Fibroblast of gingiva (primary cell): ENCODE data around the gene COL2A1.

Experiments used
- DNase-seq: peaks from one replicate; pipeline ENCODE4 v3.0.0-alpha.2; 2011; ENCODE audit warnings: low read depth

The COL2A1 gene

DNA sequence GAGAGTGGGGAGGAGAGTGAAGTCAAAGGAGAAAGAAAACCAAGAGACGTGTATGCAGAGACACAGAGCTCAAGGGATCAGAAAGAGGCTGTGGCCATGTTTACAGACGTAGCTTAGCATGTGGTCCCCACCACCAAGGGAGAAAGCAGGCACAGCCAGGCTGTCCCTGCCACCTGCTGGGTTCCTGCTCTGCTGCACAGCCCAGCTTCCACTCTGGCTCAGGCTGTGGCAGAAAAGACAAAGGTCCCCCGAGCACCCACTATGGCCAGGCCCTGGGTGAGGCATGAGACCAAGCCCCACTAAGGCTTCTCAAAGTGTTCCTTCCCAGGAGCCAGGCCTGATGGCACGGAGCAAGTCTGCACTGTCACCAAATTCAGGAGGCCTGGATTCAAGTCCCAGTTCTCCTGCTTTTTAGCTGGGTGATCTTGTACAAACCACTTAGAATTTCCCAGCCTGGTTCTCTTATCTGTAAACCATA, 25.9 kb upstream of the COL2A1 start:
- no peak for DNase-seq

DNA sequence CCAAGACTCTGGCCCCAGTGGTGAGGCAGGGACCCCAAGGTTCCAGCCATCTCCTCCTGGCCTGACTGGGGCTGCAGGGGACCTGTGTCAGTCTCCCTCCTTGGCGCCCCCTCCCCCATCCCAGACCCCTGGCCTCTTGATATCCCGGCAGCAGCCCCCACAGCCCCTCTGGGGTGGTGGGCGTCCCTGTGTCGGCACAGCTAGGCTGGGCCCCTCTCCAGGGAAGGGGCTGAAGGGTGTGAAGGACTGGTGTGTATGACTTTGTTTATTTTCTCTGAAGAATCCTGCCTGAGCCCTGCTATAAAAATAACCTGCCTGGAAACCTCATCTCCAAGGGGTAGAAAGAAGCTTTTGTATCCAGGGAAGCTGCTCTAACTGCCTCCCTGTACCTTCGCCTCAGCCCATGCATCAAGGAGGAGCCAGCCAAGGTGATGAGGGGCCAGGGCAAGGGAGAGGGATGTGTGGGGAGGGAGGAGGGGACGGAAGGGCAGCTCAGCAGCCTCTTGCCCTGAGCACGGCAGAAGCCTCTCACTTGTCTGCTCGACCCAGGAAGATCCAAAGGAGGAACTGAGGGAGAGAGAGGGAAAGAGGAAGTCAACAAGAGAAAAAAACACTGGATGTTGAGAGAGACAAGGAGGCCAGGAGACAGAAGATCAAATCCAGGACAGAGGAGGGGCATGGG, 25.4 kb upstream of the COL2A1 start:
- DNase-seq, result no peak

DNA sequence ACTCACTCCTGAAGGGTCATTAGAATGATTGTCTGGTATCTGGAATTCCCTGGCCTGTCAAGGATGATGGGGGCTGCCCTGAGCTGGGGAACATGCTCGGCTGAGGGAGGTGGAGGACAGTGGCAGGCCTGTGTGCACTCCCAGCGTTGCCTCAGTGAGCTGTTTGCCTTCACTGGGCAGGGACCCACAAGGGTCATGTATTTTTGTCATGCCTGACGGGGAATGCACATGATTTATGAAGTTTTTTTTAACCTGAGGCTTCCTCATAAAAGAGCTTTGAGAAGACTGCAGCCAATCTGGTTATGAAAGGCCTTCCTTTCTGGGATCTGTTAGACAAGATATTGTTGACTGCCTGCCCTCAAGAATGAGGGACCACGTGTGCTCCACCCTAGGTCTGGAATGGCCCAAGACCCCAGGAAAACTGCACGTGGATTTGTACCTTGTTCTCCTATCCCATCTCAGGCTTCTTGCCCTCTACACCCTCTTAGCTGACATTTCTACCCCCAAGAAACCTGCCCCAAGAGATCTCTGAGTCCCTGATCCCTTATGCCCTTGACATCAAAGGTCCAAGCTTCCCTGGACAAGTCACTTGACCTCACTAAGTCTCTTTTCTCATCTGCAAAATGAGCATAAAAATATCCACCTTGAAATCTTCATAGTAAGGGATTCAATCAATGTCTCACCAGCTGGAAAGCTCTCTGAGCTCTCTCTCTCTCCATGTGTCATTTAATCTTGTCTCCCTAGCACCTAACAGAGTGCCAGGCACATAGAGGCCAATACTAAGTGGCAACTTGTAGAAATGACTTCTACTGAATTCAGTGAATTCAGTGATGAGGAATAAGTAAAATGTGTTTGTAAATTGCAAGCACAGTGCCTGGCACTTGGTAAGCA, 24.5 kb upstream of the COL2A1 start:
- no peak for DNase-seq

DNA sequence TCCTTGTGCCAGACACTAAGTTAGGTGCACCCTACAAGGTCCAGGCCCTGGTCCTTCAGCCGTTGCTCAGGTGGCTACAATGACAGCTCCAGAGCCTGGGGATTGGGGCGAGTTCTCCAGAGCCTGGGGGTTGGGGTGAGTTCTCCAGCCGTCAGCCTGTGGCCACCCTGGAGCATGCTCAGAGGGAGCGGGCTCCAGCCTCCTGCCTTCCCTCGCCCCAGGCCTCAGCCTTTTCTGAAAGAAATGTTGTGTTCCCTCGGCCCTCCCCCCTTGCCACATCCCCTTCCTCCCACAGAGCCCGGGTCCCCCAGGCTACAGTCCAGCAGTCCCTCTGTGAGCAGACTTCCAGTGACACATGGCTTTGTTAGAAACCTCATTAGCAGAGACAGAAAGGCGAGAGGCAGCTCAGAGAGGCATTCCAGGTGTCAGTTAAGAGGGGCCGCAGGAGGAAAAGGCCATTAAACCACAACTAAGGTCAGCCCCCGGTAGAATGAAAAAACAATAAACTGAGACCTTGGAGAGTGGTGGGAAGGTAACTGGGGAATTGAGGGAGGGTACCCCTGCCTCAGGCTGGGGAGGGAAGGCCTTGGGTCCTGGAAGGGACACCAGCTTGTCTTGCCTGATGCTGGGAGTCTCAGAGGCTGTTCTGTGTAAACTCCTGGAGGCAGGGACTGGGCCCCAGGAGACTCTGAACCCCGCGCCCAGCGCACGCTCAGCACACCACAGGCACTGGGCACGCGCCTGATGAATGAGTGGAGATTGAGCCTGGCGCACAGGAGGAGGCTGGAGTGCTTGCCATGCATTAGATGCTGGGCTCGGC, 23.1 kb upstream of the COL2A1 start:
- no peak for DNase-seq

DNA sequence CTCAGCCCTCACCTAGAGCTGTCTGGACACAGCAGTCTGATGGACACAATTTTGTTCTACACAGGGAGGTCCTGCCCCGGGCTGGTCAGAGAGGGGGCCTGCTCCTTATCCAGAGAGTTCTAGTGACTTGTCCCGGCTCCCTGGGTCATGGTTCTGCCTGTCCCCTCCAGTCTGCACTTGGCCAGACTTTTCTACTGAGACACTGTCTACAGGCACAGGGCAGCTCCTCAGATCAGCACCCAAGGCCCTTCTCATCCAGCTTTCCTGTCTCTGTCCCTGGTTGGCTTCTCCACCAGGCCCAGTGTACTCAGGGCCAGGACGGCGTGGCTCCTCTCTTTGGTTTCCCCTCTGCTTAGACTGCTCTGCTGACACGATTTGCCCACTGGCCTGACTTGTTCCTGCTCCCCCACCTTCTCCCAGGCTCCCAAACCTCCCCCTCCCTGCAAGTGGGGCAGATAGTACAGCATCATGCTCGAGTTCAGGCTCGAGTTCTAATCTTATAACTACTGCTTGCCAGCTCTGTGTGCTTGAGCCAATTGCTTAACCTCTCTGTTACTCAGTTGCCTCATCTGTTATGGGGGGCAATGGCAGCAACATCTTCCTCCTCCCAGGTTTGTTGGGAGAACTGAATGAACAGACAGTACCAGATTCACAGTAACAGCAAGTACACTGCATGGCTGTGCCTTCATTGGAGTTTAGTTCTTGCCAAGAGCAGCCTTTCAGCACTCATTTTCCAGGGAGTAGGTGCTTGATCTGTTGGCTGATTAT, 22.0 kb upstream of the COL2A1 start:
- no peak for DNase-seq

DNA sequence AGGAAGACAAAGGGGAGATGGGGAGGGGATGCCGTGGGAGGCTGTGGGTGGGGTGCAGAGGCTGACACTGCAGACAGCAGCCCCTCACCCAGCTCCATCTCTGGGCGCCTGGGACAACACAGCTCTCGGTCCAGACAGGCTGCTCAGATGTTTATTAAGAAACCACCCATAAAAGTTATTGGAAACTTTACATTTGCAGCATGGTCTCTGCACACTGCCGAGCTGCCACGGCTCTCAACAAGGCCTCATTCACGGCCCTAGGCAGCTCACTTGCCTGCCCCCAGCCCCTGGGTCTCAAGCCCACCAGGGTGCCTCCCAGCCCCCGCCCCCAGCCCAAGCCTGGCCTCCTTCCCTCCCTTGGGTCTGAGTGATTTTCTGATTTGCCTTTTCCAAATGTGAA, 21.0 kb upstream of the COL2A1 start:
- no peak for DNase-seq

DNA sequence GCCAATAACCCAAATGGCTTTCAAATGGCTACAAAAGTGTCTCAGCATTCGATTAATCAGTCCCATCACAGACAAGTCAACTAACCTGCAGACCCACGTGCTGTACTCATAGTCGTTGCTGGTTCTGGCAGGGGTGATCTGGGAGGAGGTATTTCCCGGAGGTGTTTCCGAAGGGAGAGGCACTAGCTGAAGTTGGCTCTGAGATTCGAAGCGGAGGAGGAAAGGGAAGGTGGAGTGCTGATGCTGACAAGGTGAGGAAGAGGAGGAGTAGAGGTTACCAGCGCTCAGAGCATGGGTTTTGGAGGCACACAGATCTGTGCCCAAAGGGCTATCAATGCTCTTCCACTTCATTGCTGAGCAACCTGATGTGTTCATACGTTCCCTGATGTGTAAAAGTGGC, 20.5 kb upstream of the COL2A1 start:
- DNase-seq, result no peak

DNA sequence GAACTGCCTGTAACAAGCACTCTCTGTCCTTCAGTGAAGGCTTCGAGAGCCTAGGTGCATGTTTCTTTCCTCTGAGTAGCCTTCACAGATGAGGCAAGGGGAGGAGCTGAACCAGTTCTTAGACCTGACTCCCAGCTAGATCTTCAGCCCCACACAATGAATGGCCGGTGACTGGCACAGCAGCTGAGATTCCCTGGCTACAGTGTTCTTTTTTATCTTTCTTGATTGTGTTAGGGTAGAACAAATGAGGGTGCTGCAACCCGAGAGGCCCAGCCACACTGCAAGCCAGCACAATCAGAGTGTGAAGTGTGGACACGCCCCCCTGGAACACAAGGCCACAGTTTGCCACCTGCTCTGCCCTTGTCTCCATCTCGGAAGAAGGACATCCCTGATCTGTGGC, 19.1 kb upstream of the COL2A1 start:
- no peak for DNase-seq

DNA sequence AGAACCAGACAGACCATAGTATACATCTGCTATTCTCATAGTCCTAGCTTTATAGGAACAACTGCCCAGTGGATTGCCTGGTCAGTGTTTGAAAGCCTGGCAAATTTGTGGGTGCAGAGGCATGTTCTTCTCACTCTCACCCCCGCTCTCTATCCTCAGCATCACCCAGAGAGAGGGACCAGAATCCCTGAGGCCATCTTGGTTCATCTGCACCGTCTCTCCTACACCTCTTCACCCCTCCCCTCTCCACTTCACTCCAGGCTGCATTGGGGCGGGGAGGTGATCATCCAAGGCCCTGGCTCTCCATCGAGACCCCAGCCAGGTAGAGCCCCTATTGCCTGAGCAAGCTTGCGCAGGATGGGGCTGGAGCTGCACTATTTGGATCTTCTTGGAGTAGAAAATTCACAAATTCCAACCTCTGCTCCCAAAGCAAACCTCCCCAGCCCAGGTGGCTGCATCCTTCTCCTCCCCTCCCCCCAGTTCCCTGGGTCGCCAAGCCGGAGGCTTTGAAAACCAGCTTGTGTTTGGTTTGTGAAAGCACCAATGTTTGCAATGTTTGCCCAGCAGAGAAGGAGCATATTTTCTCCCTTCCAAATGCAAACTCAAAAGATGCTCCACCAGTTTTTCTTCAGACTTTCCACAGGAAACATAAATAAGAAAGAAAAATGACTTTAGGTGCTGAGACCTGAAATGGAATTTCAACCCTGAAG, 18.6 kb upstream of the COL2A1 start:
- no peak for DNase-seq

DNA sequence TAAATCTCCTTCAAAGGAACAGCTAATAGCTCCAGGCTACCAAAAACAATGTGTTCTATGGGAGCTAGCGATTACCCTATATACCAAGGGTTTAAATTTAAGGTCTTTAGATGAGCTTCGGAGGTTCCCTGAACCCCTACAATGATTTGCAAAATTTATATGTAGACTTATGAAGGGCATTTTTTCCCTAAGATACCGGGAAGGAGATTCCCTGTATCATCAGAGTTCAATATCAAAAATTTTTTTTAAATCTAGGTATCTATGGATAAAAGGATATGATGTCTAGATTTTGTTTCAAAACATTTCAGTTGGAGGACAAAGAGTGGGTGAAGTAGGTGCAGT, 17.9 kb upstream of the COL2A1 start:
- DNase-seq, result no peak

DNA sequence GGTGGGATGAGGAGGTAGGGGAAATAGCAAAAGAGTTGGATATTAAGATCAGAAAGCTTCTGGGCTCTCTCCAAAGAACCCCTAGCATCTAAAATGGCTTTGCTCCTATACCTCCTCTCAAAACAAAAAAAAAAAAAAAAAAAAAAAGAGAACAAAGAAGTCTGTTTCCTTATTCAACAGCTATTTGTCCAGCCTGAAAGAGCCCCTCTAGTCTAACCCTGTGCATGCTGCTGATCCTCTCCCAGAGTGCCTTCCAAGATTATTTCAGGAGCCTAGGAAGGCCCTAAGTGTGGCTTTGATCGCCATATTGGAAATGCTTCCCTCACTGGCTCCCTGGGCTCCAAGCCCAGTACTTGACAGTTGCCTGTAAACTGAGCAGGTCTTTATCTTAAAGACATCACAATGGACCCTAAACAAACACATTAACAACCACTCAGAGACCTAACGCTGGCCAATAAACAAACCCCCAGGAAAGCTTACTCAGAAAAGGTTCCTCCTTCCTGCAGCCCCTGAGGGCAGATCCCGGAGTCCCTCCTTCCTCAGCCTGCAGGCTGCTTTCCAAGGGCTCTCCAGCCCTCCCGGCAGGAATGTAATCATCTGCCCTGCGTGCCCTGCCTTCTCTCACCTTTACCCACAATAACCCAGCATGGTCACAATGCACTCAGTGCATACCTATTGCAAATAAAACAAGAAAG, 17.4 kb upstream of the COL2A1 start:
- DNase-seq, result no peak

DNA sequence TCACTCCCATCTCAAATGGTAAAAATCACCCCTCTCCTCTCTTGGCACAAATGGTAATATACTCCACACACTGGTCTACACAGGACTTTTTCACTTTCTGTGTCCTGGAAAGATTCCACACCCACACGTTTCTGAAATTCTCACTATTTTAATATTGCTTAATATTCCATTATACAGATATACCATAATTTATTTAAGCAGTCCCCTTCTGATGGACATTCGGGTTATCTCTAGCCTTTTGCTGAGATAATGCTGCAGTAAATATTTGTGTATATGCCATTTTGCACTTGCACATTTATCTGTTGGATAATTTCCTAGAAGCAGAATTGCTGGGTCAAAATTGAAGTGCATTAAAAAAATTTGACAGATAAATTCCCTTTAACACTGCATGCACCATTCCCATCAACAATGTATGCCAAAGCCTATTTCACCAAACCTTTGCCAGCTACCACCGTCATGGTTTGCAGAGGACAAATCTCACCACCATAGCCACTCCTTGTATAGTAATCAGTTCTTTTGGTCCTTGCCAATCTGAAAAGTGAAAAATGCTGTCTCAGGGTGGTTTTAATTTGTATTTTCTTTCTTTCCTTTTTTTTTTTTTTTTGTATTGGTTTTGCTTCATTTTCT, 15.5 kb upstream of the COL2A1 start:
- DNase-seq, result no peak

DNA sequence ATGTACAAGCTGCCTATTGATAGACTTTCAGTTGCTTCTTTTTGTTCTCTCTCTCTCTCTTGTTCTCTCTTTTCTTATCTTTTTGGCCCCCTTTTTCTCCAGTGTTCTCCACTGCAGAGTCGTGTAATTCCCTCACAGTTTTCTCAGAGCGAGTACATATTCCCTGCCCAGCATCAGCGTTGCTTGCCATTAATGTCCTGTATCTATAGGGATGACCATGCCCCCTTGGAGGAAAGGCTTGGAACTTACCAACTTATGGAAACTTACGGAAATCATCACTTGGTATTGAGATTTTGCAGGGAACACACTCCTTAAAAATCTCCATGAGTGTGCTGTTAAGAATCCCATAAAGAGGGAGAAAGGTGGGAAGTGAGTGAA, 14.3 kb upstream of the COL2A1 start:
- DNase-seq, result no peak

DNA sequence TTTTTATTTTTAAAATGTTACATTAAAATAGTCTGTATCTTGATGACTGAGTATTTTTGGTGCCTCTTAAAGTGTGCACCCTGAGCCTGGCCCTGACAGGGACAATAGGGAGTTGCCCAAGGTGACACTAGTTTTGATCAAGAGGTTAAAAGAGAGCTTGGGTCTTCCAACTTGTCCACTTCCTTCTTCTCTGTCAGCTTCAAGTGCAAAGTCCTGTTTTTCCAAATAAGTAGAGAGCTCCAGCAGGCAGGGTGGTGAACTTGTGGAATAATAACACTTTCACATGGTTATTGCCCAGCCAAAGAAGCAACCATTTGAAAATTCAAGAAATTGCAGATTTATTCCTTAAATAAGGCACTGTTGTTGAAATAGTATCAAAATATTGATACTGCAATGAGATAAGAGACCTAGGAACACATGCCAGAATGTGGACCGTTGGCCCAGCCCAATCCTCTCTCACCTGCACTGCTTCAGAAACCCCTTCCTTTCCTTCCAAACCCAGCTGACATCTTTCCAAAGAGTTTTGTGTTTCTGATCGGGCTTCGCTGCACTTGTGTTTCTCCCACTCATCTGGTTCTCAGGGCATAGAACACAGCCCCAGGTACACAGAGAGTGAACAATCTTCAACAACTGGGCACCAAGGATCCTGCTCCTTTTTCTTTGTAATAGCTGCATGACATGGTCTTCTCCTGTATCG, 13.8 kb upstream of the COL2A1 start:
- no peak for DNase-seq

DNA sequence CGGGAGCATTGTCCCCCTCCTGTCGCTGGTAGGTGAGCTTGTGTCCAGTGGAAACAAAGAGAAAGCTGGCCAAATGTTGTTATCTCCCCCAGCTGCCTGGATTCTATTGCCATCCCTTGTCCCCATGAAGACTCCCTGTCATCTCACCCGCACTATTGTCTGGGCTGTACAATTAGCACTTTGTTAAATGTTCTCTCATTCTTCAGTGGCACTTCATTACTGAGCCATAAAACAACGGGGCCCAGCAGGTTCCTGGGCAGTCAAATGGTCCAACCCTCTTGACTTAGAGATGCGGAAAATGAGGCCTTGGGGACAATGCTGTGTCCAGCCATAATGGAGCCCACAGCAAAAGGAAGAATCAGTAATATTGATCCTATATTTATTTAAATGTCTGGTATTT, 13.2 kb upstream of the COL2A1 start:
- DNase-seq, result no peak

DNA sequence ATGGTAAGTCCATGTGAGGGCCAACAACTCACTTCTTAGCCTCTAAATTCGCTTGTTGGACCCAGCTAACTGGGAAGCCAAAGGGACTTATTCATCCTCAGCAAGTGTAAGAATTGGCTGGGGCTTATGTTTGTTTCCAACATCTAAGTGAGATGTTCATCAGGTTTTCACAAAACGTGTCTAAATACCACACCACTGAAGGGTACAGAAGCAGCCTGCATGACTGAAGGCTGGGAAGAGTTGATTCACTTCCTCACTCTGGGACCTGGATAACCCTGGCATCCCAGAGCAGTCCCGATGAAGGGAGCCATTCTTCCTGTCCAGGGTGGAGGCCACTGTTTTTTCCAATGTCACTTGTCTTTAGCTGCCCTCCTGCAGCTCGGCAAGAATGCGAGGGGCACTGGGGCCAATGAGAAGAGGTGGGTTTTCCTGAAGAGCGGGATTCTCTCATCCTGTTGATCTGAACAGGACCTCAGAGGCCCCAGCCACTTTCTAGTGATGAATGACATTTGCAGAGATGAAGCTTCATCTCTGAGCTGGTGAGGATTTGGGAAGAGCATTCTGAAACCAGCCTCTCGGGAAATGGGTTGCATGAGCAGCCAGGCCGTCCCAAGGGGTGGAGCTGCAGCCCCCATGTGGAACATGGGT, 12.2 kb upstream of the COL2A1 start:
- no peak for DNase-seq

DNA sequence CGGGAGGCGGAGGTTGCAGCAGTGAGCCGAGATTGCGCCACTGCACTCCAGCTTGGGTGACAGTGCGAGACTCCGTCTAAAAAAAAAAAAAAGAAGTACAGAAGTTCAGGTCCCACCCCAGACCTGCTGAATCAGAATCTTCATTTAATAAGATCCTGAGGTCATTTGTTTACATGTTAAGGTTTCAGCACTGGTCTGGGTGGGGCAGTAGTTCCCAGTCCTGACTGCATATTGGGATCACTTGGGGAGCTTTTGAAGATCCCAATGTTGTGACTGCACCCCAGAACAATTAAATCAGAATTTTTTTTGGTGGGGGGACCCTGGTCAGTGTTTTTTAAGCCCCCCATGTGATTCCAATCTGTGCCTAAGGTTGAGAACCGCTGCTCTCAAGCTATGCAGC, 11.7 kb upstream of the COL2A1 start:
- DNase-seq, result no peak

DNA sequence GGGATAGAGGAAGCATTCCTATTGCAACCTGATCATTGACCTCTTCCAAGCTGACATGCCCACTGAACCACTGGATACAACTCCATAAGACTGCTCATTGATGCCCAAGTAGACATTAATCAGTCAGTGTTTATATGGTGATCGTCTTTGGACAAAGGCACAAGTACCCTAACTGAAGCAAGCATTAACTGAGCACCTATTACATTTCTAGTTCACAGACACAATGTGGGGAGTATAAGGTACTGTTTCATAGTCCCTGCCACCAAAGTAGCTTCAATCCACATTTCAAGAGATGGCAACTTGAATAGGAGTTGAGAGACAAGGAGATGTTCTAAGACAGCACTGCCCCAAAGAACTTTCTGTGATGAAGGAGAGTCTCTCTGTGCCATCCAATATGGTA, 10.9 kb upstream of the COL2A1 start:
- no peak for DNase-seq

DNA sequence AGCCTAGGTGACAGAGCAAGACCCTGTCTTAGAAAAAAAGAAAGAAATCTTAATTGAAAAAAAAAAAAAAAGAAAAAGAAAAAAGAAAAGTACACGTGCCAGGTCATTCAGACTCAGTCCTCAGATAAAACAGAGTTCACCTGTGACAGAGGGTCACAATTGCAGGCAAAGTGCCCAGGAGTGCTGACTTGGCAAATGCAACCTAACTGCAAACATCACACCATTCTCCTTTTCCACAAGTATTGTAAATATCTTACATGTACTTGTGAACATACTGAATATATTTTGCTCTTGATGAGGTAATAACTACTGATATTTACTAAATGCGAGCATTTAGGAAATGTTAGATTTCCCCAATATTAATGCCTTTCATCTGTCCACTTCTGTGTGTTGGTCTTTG, 9.0 kb upstream of the COL2A1 start:
- DNase-seq, result no peak
